Medulla oblongata (tissue), 1 donor: ENCODE results near the gene PLVAP.
"Not testable (repeated sequence)": the region's sequence is repeated elsewhere in the genome, so short reads cannot be mapped to it uniquely, and the experiment has no call there.

ENCODE experiments used
- DNase-seq: peaks from one replicate; pipeline ENCODE4 v3.0.0-alpha.2; 2015; ENCODE audit errors: extremely low spot score

Gene PLVAP

DNA sequence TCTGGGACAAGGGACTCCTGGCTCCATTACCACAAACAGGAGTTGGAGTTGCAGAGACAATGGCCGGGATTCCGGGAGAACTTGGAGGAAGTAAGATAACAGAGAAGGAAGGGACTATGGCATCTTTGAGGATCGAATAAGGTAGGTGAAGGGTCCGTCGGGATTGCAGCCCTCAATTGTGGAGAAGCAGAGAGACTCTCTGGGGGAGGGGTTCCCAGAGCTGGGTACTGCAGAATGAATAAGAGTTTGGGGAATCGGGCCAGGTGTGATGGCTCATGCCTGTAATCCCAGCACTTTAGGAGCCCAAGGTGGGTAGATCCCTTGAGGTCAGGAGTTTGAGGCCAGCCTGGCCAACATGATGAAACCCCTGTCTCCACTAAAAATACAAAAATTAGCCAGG lies 24.5 kb upstream of the PLVAP start:
- DNase-seq, result no peak

DNA sequence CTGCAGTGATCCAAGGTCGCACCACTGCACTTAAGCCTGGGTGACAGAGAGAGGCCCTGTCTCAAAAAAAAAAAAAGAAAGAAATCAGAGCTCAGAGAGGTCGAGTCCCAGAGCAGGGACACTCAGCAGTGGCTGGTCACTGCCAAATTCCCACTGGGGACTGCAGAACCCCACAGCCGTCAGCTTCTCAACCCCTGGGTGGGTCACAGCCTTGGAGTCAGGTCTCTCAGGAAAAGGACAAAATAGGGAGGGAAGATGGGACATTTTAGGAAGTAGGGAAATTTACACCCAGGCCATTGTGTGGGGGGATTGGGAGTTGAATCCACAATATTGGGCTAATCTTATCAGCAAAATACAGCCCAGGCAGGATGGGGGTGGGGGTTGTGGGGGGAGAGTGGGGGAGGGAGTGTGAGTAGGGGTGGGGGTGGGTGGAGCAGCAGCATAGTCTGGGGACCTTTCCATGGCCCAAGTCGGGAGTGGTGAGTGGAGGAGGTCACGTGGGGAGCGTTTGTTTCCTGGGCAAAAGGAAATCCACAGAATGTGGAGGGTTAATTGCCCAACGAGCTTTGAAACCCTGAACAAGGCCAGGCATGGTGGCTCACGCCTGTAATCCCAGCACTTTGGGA lies 21.9 kb upstream of the PLVAP start:
- DNase-seq, result no peak

DNA sequence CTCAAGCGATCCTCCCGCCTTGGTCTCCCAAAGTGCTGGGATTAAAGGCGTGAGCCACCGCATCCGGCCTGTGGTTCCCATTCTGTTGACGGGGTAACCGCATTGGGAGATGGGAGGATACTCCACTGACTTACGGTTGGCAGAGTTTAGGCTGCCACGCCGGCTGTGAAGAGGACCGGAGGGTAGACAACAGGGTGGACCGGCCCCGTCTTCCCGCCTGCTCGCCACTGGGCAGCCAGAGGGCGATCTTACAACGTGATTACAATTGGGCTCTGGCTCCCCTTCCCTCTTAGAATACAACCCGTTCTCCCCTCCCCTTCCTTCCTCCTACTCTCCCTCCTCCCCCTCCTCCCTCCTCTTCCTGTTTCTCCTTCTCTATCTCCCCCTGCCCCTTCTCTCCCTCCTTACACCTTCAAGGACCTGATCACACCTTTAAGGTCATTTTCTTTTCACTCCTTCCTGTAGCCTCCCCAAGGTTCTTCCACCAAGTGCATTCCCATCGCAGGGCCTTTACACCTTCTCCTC lies 17.8 kb upstream of the PLVAP start:
- DNase-seq, result peak; percentile 50

DNA sequence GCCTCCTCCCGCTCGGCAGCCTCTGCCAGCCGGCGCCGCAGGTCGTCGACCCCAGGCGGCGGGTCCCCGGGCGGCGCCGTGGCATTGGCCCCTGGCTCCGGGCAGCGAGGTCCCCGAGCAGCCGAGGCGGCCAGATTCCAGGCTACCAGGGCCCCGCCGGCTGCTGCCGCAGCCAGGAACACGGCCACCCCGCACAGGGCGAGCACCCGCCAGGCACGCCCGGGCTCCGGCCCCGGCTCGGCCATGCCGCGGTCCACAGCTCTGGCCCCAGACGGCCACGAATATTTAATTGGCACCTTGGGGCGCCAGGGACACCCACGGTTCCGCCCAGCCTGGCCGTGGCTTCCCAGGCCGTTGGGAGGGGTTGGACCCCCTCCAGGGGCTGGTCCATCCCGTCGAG lies 16.8 kb upstream of the PLVAP start, which contains the start of gene CCDC194:
TSS of gene CCDC194 (minus strand) at position 283 of the 400 bp plus-strand sequence. CDS start at position 245, 38 bp downstream.
- DNase-seq, result no peak

DNA sequence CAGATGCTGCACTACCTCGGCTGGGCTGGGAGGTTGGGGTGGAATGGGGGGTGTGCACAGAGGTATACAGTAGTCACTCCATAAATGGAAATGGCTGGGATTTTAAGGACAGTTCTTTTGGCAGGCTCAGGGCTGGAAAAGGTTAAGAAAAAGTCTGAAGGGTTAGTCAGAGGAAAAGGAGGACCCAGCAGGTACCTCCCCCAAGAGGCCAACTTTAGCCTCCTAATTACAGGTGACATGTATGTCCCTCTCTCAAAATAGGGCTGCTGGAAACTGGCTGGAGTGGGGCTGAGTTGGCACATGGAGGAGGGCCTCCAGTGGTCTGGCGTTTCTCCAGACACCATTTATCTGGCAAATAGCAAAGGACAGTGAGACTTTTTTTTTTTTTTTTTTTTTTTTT lies 15.9 kb upstream of the PLVAP start:
- no peak for DNase-seq

DNA sequence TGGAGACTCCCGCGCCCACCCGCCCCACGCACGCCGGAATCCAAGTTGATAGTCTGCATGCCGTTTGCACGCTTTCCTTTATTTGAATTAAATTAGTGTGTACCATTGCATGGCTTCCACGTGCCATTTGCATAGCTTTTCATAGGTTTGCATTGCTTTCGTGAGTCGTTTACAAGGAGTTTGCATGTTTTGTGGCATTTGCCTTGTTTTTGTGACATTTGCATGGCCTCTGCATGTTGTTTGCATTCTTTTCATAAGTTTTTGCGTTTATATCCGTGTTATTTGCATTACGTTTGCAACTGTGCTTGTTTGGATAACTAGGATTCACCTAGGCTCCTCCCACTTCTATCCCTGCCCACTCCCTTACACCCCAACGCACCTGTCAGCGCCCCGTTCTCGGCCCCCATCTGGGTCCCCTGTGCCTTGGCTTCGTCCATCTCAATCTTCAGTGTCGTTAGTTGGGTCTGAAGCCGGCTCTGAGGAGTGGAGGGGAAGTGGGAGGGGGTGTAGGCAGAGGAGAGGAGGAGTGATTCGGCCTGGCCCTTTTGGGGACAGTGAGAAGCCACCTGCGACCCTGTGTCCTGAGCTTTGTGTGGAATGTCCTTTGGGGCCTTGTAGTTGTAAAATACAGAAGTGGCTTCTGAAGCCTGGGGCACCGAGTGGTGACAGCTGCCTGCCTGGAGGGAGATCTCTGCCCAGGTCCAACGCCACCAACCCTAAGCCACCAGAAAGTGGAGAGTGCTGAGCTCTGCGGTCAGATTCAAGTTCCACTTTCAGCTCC lies 14.4 kb upstream of the PLVAP start:
- no peak for DNase-seq

DNA sequence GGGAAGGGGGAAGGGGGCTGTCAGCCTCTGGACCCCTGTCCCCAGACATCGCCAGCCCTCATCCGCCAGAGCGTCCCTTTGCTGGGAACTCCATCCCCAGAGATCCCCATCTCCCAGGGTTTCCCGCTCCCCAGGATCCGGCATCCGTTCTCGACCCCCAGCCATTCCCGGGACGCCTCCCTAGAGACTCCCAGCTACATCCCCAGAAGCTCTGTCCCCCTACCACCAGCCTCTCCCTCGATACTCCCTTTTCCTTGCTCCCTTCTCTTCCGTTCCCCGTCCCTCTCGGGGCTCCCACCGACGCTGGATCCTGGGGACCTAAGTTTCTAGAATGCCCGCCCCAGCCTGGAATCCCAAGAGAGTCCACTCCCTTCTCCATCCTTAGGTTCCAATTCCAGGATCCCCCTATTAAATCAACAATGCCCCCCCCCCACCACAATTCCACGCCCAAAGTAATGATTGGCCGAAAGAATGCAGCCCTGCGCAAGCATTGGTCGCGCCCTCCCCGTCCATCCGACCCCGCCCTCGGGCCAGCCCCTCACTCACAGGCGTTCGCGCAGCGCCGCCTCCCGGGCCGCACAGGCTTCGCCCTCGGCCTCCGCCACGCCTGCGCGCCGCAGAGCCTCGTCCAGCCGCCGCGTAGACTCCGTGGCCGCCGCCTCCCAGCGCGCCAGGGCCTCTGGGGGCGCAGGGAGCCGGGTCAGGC lies 13.7 kb upstream of the PLVAP start:
- peak; percentile 92 for DNase-seq

DNA sequence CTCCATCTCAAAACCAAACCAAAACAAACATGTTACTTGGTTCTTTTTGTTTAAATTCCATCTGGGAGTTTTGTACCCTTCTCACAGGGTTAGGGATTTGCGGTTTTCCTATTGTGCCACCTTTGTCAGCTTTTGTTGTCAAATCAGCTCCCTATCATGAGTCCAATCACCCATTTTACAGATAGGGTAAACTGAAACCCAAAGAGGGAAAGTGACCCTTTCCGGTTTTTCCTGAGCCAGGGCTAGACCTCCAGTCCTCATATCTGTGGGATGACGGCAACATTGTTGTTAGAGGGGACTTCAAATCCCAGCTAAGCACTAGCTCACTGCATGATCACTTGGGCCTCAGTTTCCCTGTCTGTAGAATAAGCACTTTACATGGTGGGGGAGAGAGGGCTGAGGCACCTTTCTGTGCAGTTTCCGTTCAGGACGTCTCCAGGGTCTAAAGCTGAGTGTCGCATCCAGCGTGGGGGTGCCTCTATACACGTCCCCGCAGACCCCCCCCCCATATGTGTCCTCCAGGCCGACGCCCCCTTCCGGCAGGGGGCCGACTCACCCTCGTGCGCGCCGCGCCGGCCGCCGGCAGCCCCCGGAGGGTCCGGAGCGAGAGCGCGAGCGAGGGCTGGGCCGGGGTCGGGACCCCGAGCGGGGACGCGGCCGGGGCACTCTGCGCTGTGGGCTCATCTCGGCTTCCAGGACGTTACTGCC lies 13.0 kb upstream of the PLVAP start:
- no peak for DNase-seq

DNA sequence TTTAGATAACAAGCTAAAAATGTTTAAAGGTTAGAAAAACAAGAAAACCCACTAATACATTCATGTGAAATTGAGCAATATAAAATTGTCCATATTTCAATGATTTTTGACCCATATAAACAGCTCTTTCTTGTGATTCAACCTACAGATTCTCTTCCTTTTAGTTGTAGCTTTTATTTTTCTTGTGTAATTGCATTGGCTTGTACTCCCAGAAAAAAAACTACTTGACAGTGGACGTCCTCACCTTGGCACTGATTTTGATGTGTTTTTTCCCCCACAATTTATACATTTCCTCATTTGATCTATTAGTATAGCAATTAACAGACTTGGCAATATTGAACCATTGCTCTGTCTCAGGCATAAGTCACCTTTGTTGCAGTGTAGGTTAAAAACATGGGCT lies 12.1 kb upstream of the PLVAP start:
- no peak for DNase-seq

DNA sequence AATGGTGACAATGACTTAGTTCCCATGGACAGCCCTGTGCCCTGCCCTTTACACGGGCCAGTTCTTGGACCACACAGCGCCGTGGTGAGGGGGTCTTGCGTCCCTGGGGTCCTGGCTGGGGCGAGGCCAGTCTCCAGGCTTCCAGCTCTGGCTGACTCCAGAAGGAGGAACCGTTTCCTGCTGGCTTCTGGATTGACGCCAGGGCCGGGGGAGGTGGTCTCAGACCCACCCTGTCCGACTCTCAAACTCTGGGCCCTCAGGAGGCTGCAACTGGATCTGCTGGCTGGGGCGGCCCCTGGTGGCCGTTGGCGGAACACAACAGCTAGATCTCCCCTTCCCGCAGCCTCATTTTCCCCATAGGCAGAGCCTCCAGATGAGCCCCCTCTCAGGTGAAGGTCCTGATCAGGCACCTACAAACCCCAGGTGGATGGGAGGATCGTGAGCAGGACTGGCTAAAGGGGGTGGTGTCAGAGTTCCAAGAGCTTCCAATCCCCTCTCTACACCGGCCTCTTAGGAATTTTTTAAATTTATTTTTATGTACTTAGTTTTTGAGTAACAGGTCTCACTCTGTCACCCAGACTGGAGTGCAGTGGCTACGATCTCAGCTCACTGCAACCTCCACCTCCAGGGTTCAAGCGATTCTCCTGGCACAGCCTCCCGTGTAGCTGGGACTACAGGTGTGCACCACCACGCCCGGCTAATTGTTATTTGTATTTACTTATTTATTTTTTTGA lies 8.9 kb upstream of the PLVAP start:
- DNase-seq, result peak; percentile 37

DNA sequence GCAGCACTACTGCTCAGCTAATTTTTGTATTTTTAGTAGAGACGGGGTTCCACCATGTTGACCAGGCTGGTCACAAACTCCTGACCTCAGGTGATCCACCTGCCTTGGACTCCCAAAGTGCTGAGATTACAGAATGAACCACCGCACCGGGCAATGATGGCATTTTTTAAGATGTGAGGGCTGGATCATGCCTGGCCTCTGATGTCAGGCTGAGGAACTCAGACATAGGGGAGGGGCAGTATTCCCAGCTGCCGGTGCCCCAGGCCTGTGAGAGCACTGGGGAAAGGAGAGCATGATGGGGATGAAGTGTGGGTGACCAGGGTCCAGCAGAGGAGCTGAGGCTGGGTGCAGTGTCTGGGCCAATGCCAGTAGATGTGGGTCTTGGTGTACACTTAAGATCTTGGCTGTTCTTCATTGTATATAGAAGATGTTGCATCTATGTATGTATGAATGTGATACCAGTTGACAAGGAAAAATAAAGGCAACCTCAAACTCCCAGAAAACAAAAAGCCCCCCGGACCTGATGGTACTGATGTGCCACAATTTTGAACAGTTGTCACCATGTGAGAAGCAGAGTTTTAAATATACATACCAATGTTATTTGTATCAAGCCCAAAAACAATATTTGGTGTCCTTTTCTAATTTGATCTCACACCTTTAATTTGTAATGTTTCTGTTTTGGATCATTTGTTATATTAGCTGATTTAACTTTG lies 3.4 kb upstream of the PLVAP start:
- no peak for DNase-seq

DNA sequence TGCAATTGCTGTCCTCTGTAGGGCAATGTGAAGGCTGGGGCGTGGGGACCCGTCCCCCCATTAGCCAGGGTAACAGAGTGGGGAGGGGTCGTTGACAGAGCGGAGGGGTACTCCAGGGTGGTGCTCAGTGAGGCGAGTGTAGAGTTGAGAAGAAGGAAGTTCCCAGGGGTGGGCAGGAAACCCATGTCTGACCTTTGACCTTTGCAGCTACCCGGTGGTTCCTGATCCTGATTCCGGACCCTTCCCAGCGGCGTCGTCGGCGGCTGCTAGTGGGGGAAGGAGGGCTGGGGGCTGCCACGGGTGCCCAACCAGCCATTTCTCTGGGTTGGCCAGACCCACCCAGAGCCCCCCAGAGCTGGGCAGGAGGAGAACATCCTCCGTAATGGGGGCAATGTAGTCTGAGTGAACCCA lies 2.1 kb upstream of the PLVAP start:
- no peak for DNase-seq

DNA sequence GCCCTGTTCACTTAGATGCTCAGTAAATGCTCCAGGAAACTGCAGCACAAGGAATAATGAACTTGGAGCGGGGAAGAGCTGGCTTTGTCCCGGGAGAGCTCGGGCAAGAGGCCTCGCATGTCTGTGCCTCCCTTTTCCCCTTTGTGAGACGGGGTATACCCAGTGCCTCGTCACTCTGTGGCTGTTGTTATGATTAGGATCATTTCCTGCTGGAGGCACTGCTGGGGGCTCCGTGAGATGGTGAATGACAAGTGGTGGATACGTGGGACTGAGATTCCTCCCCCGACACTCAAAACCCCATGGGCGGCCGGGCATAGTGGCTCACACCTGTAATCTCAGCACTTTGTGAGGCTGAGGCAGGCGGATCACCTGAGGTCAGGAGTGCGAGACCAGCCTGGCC lies 1.1 kb upstream of the PLVAP start:
- no peak for DNase-seq

DNA sequence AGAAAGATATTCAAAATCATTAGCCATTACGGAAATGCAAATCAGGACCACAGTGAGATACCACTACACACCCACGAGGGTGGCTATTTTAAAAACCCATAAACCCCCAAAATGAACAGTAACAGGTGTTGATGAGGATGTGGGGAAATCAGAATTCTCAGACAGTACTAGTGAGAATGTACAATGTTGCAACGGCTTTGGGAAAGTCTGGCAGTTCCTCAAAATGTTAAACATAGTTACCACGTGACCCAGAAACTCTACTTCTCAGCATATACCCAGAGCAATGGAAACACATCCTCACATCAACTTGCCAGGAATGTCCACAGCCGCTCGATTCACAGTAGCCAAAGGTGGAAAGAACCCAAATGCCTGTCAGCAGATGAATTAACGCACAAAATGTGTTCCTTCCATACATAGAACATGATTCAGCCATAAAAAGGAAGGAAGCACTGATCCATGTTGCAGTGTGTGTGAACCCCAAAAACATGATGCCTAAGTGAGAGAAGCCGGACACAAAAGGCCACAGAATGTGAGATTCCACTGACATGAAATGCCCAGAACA lies 7.0 kb downstream of the PLVAP start:
- peak; percentile 77 for DNase-seq

DNA sequence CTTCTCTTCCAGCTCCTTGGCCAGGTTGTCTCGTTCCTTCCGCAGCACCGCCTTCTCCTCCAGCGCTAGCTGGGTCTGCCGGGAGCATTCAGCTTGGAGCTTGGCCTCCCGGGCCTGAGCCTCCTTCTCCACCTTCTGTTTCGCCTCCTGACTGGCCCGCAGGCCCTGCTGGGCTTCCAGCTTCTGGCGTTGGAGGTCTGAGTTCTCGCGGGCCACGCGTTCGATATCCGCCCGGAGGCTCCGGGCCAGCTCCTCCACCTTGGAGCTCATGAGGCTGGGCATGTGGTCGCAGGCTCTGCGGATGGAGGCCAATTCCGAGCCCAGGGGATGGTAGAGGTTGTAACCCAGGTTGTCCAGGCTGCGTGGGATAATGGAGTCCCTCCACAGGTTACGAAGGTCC lies 11.8 kb downstream of the PLVAP start:
- DNase-seq, result no peak

DNA sequence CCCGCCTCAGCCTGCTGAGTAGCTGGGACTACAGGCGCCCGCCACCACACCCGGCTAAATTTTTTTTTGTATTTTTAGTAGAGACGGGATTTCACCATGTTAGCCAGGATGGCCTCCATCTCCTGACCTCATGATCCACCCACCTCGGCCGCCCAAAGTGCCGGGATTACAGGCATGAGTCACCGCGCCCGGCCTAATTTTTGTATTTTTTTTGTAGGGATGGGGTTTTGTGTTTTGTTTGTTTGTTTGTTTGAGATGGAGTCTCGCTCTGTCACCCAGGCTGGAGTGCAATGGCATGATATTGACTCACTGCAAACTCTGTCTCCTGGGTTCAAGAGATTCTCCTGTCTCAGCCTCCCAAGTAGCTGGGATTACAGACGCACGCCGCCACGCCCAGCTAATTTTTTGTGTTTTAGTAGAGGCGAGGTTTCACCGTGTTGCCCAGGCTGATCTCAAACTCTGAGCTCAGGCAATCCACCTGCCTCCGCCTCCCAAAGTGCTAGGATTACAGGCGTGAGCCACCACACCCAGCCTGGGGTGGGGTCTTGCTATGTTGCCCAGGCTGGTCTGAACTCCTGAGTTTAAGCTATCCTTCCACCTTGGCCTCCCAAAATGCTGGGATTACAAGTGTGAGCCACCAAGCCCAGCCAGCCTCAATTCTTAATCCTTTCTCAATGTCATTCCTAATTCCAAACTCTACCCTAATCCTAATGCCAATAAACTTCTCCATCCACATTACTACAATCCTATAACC lies 13.1 kb downstream of the PLVAP start:
- DNase-seq, result not testable (repeated sequence)

DNA sequence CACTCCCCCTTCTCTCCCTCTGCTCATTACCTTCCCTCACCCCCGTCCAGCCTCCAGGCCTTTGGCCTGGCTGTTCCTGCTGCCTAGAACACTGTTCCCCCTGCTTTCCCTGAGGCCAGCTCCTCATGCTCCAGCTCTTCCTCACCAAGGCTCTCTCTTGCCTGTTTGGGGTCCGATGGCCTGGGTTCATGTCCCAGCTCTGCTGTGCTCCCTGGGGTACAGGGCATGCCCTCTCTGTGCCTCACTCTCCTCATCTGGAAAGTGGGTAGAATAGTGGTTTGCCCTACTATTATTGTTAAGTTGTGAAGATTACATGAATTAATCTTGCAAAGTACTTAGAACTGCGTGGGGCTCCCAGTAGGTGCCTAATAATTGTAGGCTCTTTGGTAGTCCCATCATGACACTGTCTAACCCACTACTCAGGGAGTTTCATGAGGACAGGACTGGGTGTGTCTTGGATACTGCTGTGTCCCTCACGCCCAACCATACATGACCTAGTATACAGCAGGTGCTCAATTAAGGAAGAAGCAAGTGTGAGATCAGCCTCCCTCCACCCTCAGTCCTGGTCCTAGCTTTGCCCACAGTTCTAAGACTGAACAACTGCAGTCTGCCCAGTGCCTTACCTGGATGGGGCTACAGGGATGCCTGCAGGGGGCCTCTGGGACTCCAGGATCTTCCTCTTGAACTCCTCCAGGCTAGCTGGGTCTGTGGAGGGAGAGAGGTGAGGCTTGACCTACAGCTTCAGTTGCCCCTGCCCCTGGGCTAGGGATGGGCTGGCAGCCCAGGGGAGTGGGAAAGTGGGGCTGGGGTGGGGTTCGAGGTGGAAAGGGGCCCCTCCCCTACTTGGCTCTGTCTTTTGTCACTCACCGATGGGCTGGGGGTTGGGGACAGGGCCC lies 17.0 kb downstream of the PLVAP start:
- no peak for DNase-seq

DNA sequence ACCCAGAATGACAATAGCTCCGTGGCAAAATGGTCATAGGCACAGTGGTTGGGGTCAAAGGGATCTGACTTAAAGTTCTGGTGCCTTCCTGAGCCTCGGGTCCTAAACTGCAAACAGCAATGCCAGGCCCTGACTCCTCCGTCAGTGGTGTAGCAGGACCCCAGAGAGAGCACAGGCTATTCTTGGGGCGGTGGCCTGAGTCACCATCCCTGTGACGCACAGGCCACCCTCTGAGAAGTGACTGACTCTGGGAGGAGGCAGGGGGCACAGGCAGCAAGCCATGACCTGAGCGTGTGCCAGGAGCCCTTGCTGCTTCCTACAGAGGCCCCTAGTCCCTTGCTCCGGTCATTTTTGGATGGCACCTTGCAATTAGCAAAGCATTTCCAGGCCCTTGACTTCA lies 18.7 kb downstream of the PLVAP start:
- no peak for DNase-seq
